GM12873 (cell line): Measurements from ENCODE around the gene NAP1L4.

ENCODE experiments used
- TF ChIP-seq, protein P1 (sequence below): IDR thresholded peaks from 2 replicates; pipeline ENCODE4 v1.5.1; 2012; ENCODE audit warnings: low read depth, mild to moderate bottlenecking, moderate library complexity, low read length, control low read depth; ENCODE audit not compliant: insufficient read depth; ENCODE audit errors: missing control alignments

The NAP1L4 gene

DNA sequence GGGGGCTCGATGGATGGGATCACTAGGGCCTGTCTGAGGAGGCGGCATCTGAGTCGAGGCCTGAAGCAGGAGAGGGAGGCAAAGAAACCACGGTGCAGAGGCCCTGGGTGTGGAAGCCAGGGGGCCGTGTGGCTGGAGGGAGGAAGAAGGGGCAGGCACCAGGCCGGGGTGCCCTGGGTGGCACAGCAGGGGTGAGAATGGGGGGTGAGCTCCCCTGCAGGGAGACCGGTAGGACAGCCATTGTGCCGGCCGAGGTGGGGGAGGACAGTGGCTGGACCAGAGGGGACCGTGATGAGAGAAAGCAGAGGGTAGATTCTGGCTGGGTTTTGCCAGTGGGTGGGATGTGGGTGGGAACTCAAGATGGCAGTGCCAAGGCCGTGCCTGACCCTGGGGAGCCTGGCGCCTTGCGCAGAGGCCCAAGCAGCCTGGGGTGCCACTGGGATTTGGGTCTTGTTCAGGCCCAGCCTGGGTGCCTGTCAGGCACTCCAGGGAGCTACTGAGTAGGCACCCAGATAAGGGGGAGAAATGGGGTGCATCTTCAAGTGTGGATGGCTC is 81.7 kb downstream of the NAP1L4 start:
- TF ChIP-seq, protein P1, sequence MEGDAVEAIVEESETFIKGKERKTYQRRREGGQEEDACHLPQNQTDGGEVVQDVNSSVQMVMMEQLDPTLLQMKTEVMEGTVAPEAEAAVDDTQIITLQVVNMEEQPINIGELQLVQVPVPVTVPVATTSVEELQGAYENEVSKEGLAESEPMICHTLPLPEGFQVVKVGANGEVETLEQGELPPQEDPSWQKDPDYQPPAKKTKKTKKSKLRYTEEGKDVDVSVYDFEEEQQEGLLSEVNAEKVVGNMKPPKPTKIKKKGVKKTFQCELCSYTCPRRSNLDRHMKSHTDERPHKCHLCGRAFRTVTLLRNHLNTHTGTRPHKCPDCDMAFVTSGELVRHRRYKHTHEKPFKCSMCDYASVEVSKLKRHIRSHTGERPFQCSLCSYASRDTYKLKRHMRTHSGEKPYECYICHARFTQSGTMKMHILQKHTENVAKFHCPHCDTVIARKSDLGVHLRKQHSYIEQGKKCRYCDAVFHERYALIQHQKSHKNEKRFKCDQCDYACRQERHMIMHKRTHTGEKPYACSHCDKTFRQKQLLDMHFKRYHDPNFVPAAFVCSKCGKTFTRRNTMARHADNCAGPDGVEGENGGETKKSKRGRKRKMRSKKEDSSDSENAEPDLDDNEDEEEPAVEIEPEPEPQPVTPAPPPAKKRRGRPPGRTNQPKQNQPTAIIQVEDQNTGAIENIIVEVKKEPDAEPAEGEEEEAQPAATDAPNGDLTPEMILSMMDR, result no peak

DNA sequence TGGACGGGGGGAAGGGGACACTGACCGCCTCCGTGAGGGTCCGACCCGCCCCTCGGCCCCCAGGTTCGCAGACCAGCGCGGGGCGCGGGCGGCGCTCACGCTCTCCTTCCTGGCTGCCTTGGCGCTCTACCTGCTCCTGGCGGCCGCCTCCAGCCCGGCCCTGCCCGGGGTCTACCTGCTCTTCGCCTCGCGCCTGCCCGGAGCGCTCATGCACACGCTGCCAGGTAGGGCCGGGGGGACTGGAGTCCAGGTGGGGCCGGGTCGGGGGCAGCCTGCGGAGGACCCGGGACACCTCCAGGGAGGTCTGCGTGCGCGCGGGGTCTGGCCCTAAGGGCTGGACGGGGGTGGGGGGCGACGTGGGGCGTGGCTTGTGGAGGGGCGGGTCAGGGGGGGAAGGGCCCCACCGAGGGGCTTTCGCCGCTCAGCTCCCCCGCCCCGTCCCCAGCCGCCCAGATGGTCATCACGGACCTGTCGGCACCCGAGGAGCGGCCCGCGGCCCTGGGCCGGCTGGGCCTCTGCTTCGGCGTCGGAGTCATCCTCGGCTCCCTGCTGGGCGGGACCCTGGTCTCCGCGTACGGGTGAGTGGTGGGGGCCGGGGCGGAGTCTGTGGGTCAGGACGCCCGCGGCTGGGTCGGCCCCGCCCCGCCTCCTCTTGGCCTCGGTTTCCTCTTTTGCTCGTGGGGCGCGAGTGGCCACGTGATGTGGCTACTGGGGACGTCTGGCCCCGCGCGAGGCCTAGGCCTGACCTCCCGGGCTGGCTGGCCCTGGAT is 82.8 kb downstream of the NAP1L4 start:
- TF ChIP-seq, protein P1, result no peak

DNA sequence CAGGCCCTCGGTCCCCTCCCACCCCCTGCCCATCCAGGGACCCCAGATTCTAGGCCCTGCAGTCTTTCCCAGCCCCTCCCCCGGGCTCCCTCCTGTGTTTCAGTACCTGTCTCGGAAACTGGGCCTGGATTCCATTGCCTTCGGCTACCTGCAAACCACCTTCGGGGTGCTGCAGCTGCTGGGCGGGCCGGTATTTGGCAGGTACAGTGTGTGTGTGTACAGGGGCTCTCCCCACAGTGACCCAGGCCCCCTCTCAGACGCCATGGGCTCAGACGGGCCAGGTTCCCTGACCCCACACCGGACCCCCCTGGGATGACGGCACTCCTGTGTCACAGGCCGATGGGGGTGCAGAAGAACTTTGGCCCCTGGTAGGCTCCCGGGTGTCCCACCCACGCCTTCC is 84.0 kb downstream of the NAP1L4 start:
- TF ChIP-seq, protein P1, result no peak

DNA sequence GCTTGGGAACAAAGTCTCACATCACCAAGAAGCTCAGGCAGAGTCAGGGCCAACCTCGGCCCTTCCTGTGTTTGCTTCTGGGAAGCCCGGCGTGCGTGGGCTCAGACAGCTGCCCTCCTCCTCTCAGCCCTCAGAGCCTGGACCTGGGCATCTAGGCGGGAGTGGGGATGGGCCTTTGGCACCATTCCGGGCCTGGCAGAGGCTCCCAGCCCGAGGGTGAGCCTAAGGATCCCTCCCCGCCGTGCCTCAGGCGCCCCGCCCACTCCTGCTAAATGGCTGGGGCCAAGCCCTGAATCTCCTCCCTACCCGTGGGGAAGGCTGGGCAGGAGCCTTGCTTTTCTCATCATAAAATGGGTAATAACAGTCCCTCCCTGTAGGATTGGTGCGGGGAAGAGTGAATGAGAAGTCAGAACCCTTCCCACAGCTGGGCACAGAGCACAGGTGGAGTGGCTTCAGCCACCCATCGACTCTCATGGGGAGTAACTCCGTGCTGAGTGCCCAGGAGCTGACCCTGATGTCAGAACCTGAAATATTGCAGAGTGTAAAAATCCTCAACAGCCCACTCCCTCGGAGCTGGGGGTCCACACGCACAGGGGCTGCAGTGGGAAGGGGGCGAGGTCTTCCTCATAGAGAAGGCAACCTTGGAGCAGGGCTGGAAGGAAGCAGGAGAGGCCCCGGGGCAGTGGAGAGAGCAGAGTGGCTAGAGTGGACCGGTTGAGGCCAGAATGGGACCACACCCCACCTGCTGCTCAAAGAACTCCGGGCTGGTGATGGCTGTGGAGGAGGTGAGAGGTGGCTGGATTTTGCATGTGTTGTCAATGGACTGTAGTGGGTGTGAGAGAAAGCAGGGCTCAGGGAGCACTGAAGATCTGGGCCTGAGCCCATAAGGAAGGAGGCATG is 87.7 kb downstream of the NAP1L4 start:
- TF ChIP-seq, protein P1, result no peak

DNA sequence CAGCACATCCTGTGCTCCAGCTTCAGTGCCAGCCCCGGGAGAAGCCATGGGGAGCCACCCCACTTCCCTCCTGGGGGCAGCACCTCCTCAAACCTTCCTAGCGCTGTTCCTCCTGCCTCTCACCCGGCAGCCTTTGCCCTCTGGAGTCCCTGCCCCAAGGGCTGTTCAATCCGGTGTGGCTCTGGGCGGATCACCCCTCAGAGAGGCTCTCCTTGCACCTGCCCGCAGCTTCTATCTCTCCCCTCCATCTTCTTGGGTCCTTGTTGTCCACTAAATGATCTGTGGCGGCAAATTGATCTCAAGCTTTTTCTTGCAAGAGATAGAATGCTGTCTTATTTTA is 88.5 kb downstream of the NAP1L4 start:
- TF ChIP-seq, protein P1, result no peak

DNA sequence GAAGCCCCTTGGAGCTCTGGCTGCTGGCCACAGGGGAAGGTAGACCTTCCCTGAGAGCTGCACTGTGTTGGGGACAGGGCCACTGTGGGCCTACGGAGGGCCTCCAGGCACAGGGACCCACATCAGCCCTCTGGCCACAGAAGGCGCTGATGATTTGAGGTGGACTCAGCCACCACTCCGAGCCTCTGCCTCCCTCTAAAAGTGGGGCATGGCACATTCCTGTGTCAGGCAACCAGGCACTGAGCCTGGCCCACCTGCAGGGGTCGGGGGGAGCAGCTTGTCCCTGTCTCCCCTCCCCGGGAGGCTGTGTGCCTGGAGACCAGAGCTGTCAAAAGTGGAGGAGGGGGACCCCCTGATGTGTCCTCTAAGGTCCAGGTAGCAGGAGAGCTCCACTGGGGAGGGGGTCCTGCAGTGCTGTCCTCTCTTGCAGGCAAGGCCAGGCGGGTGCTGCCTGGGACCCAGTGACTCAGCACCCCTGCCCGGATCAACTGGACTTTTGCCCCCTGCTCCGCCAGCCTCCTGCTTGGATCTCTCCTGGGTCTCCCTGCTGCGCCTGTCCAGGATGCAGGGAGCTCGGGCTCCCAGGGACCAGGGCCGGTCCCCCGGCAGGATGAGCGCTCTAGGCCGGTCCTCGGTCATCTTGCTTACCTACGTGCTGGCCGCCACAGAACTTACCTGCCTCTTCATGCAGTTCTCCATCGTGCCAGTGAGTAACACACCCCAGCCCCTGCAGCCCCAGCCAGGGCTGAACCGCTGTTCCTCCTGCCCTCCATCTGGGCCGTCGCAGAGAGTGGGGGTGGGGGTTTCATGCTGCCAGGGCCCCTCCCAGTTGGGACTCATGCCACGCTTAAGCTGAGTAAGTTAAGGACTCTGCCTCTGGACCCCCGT is 89.1 kb downstream of the NAP1L4 start:
- TF ChIP-seq, protein P1, result peak; percentile 12
